Suppressor macrophage treated with lipopolysaccharide for 1 hour (primary cell): ENCODE data around the gene SUSD1.

ENCODE experiments used
- DNase-seq, 3 donors: peaks; one replicate each; pipeline ENCODE4 v3.0.0-alpha.2; 2020 to 2022

SUSD1 gene

DNA sequence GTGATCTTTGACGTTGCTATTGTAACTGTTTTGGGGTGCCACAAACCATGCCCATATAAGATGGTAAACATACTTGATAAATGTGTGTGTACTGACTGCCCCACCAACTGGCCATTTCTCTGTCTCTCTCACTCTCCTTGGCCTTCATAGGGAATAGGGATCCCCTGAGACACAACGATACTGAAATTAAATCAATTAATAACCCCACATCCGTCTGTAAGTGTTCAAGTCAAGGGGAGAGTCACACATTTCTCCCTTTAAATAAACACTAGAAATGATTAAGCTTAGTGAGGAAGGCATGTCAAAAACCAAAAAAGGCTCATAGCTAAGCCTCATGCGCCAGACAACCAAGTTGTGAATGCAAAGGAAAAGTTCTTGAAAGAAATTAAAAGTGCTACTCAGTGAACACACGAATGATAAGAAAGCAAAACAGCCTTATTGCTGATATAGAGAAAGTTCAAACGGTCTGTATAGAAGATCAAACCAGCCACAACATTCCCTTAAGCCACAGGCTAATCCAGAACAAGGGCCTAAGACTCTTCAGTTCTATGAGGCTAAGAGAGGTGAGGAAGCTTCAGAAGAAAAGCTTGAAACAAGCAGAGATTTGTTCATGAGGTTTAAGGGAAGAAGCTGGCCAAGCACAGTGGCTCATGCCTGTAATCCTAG lies 167.4 kb downstream of the SUSD1 start:
- DNase-seq = no peak

DNA sequence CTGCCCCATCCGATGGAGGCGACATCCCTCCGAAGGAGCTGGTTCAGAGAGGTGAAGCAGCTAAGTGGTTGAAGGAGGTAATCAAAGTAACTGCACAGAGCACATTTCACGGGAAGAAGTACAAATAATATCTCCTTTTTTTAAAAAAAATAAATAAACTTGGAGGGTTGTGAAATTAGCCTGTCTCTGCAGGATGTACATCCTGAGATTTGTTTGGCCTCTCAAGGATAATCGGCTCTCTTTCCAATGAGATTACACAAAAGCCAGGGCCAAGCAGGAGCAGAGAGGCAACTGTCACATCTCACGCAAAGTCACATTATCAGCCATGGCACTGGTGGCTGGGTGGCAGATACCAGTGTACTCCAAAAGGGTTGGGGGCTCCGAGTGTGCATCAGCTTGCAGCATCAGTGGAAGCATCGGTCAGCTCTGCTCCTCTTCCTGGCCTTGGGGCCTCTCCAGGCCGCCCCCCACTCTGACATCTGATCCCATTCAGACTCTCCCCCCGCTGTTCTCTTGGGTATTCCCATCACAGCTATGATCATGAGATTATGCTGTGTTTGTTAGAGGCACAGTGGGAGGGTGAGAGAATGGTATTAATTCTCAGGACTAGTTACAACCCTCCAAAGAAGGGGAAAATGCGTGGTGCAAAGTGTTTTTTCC lies 168.6 kb downstream of the SUSD1 start:
- DNase-seq = no peak

DNA sequence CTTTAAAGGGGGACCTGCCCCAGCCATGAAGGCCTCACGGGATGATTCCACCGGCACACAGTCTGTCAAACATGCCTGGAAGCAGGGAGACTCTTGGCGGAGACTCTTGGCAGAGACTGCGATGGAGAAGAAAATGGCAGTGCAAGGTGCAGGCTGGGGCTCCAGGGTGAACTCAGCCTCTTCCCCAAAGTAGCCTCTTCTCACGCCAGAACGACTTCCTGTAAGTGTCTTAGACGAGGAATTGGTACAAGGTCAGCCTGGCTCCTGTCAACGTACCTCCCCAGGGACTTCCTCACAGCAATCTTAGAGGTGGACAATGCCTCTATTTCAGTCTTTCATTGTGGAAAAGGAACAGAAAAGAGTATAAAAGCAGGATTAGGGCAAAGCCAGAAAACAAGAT lies 169.2 kb downstream of the SUSD1 start:
- no peak for DNase-seq

DNA sequence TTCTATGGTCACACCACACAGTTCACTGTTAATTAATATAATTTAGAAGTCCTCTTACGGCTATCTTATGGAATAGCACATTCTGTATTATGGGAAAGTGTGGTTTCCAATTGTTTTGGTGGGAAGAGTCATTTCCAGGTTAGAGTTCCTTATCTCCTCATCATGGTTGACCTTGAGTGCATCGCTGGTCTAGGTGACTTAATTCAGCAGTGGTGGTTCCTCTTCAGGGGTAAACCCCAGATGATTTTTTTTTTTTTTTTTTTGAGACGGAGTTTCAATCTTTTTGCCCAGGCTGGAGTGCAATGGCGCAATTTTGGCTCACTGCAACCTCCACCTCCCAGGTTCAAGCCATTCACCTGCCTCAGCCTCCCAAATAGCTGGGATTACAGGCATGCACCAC lies 171.6 kb downstream of the SUSD1 start:
- DNase-seq = no peak

DNA sequence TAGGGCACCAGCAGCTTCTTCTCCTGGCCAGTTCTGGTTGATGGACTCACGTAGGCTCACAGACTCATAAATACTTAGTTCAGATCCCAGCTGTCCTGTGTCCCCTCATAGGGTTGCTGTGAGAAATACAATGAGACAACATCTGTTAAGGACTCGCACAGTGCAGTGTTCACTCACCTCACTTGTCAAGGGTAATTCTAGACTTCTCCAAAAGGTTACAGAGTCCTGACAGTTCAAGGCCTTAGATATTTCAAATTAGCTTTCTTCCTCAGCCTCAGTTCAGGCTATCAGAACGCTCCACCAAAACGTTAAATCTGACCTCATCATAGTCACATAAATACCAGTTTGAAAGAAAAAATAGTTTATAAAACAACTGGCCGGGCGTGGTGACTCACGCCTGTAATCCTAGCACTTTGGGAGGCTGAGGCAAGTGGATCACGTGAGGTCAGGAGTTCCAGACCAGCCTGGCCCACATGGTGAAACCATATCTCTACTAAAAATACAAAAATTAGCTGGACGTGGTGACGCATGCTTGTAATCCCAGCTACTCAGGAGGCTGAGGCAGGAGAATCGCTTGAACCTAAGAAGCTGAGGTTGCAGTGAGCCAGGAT lies 172.1 kb downstream of the SUSD1 start:
- no peak for DNase-seq

DNA sequence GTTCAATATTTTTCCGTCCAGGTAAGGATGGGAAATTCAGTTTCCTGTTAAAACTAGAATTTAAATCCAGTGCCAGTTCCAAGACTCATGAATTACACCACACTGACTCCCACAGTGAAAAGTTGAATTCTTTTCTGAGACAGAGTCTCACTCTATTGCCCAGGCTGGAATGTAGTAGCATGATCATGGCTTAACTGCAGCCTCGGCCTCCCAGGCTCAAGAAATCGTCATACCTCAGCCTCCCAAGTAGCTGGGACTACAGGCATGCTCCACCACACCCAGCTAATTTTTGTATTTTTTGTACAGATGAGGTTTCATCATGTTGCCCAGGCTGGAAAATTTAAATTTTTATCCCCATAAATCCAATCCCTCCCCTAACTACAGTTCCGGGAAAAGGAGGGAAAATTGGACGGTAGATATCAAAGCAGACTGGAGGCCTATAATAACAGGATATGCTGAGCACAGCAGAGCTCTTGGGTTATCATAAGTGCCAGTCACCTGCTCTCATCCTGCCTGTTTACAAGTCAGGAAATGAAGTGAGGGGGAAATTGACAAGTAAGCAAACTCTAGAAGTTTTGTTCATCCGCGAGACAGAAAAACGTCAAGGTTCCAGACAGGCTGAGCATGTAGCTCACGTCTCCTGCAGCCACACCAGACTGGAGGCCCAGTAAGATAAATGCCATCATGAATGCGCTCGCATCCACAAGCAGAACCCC lies 172.8 kb downstream of the SUSD1 start:
- no peak for DNase-seq

DNA sequence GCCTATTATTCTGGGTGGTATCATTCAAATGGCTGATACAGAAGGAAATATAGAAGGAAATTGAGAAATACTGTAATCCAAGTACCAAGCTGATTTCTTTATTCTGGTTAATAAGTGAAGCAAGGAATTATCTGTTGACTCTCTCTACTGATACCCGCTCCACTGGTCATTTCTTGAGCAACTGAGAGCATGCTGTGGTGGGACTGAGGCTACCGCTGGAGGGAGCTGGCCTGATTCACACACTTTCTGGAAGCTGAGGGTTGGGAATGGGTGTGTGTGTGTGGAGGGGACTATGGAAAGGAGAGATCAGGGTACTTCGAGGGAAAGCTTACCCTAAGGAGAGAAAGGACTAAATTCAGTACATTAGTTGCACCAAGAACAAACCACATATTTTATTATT lies 174.4 kb downstream of the SUSD1 start:
- DNase-seq = no peak

DNA sequence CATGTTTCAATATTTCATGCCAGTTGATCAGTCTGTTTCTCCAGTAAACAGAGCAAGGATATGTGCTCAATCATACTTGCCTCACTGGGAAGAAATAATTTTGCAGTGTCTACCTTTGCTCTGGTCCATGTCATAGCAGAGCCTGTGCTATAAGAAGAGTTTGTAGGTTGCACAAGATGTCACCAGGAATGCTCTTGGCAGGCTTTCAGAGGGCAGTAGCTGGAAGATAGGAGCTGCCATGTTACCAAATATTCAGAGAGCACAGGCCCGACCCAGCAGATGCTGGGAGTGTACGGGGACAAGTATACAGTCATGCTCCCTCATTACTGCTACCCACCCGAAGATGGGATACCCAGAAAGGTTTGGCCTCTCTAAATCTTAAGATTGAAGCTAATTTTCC lies 175.8 kb downstream of the SUSD1 start:
- DNase-seq = no peak

DNA sequence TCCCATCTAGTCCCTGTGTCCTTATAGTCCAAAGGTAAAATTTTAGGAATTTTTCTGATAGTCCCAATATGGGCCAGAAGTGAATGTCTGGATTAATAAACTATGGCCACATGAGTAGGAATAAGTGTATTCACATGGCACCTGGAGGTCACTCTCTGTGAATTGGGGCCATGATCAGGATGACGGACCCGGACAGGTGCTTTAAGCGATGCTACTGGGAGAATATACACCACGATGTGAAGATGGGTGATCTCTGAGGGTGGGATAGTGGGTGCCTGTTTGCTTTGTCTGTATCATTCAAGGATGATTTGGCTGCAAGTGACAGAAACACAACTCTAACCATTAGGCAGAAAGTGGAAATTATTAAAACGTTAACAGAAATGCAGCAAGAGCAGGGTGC lies 177.3 kb downstream of the SUSD1 start:
- DNase-seq = no peak

DNA sequence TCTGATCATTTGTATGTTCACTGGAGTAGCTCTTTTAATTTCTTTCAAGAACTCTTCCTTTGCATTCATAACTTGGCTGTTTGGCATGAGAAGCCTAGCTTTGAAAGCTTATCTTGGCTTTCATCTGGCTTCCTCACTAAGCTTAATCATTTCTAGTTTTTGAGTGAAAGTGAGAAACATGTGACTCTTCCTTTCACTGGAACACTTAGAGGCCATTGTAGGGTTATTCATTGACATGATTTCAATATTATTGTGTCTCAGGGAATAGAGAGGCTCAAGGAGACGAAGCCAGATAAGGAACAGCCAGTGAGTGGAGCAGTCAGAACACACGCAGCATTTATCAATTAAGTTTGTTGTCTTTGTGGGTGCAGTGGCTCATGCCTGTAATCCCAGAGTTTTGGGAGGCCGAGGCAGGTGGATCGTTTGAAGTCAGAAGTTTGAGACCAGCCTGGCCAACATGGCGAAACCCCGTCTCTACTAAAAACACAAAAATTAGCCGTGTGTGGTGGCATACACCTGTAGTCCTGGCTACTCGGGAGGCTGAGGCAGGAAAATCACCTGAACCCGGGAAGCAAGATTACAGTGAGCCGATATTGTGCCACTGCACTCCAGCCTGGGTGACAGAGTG lies 180.2 kb downstream of the SUSD1 start:
- DNase-seq = no peak

DNA sequence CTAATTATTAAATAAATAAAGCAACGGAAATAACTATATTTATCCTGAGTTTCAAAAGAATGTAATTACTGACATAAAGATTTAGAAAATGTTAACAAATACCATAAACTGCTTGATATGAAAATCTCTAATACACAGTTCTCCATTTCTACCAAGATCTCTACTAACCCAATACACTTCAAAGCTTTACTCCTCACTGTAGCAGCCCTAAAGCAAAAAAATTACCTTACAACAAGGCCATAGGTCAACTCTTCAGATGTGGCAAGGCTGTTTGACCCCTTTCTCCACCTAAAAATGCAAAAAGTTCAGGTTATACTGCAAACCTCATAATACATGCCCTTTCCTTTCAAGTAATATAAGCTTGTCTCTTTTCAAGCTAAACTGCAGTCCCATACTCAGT lies 181.8 kb downstream of the SUSD1 start:
- DNase-seq = no peak

DNA sequence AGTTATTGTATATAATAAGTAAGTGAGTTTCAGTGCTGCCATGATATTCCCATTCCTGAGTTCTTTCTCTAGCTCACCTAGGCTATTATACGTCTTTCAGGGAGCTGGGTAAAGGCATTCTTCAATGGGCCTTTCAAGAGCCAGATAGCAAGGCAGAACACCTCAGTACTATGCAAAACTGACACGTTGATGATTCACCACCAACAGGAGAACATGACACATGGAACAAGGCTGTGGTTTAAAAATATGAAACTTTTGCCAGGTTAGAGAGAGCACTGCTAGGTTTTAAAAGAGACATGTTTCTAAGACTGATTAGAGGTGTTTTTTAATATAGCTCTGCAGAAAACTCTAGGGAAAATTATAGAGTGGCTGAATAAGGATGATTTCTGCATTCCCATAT lies 182.6 kb downstream of the SUSD1 start:
- no peak for DNase-seq

DNA sequence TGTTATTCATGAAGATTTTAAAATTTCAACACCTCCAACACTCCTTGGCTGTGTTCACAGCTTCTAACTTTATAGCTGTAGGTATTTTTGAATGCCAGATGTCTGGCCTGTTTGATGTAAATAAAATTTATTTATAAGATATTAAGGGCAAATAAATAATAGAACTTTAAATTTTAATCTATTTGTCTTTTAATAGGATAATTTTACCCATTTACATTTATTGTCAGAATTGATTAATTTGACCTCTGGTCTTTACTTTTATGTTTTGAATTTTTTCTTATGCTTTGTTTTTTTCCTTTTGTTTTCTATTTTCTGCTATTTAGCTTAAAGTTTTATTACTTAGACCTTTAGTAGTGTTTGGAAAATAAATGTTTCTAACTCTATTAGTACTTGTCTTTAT lies 183.9 kb downstream of the SUSD1 start:
- no peak for DNase-seq
